Measurements from ENCODE around the gene ZMAT2. TPM values are rescaled to one million over a fixed set of nuclear protein-coding genes. Genes with fewer than 3 reads are reported as not detected.

Gene ZMAT2
- total RNA-seq, 1 experiment from 2014 or later = 77.7 TPM

Other genes with a start within 250 kb of the ZMAT2 start
- gene EIF4EBP3, start 152.8 kb upstream of the ZMAT2 start, total RNA-seq (2014; rRNA removed; shearing (Covaris generic); ENCODE audit: low replicate concordance) = 1.1 TPM in 1 of 2 replicates, not detected in the other
- gene SRA1, start 143.0 kb upstream of the ZMAT2 start, total RNA-seq (2014; rRNA removed; shearing (Covaris generic); ENCODE audit: low replicate concordance) = 56.0 and 57.8 TPM in 2 replicates
- 3.2 and 7.2 TPM in 2 replicates for gene APBB3, start 135.8 kb upstream of the ZMAT2 start, total RNA-seq (2014; rRNA removed; shearing (Covaris generic); ENCODE audit: low replicate concordance)
- gene SLC35A4, start 135.6 kb upstream of the ZMAT2 start, total RNA-seq (2014; rRNA removed; shearing (Covaris generic); ENCODE audit: low replicate concordance) = 21.3 and 30.5 TPM in 2 replicates
- gene CD14, start 67.3 kb upstream of the ZMAT2 start, total RNA-seq (2014; rRNA removed; shearing (Covaris generic); ENCODE audit: low replicate concordance) = 0.96 TPM in 1 of 2 replicates, not detected in the other
- 7.9 and 14.0 TPM in 2 replicates for gene TMCO6, start 61.0 kb upstream of the ZMAT2 start, total RNA-seq (2014; rRNA removed; shearing (Covaris generic); ENCODE audit: low replicate concordance)
- gene NDUFA2, start 52.8 kb upstream of the ZMAT2 start, total RNA-seq (2014; rRNA removed; shearing (Covaris generic); ENCODE audit: low replicate concordance) = 71.7 and 78.2 TPM in 2 replicates
- 36.9 and 57.5 TPM in 2 replicates for gene IK, start 52.6 kb upstream of the ZMAT2 start, total RNA-seq (2014; rRNA removed; shearing (Covaris generic); ENCODE audit: low replicate concordance)
- gene WDR55, start 35.5 kb upstream of the ZMAT2 start, total RNA-seq (2014; rRNA removed; shearing (Covaris generic); ENCODE audit: low replicate concordance) = 26.2 and 30.2 TPM in 2 replicates
- gene DND1, start 26.9 kb upstream of the ZMAT2 start, total RNA-seq (2014; rRNA removed; shearing (Covaris generic); ENCODE audit: low replicate concordance) = not detected in 2 replicates
- gene HARS1, start 9.1 kb upstream of the ZMAT2 start, total RNA-seq (2014; rRNA removed; shearing (Covaris generic); ENCODE audit: low replicate concordance) = 50.1 and 61.3 TPM in 2 replicates
- 30.0 and 41.5 TPM in 2 replicates for gene HARS2, start 9.0 kb upstream of the ZMAT2 start, total RNA-seq (2014; rRNA removed; shearing (Covaris generic); ENCODE audit: low replicate concordance)
- not detected in 2 replicates for gene PCDHA1, start 85.7 kb downstream of the ZMAT2 start, total RNA-seq (2014; rRNA removed; shearing (Covaris generic); ENCODE audit: low replicate concordance)
- gene PCDHA2, start 94.4 kb downstream of the ZMAT2 start, total RNA-seq (2014; rRNA removed; shearing (Covaris generic); ENCODE audit: low replicate concordance) = not detected in 2 replicates
- gene PCDHA3, start 100.6 kb downstream of the ZMAT2 start, total RNA-seq (2014; rRNA removed; shearing (Covaris generic); ENCODE audit: low replicate concordance) = 0.10 TPM in 1 of 2 replicates, not detected in the other
- gene PCDHA4, start 106.6 kb downstream of the ZMAT2 start, total RNA-seq (2014; rRNA removed; shearing (Covaris generic); ENCODE audit: low replicate concordance) = 10.8 and 11.5 TPM in 2 replicates
- gene PCDHA5, start 121.2 kb downstream of the ZMAT2 start, total RNA-seq (2014; rRNA removed; shearing (Covaris generic); ENCODE audit: low replicate concordance) = 2.5 and 2.8 TPM in 2 replicates
- gene PCDHA6, start 127.5 kb downstream of the ZMAT2 start, total RNA-seq (2014; rRNA removed; shearing (Covaris generic); ENCODE audit: low replicate concordance) = 0.34 TPM in 1 of 2 replicates, not detected in the other
- gene PCDHA7, start 133.8 kb downstream of the ZMAT2 start, total RNA-seq (2014; rRNA removed; shearing (Covaris generic); ENCODE audit: low replicate concordance) = 0.10 TPM in 1 of 2 replicates, not detected in the other
- gene PCDHA8, start 140.7 kb downstream of the ZMAT2 start, total RNA-seq (2014; rRNA removed; shearing (Covaris generic); ENCODE audit: low replicate concordance) = 0.51 TPM in 1 of 2 replicates, not detected in the other
- not detected in 2 replicates for gene PCDHA9, start 147.9 kb downstream of the ZMAT2 start, total RNA-seq (2014; rRNA removed; shearing (Covaris generic); ENCODE audit: low replicate concordance)
- gene PCDHA10, start 155.4 kb downstream of the ZMAT2 start, total RNA-seq (2014; rRNA removed; shearing (Covaris generic); ENCODE audit: low replicate concordance) = 0.03 and 0.06 TPM in 2 replicates
- 5.6 TPM in 1 of 2 replicates, not detected in the other for gene PCDHA11, start 168.5 kb downstream of the ZMAT2 start, total RNA-seq (2014; rRNA removed; shearing (Covaris generic); ENCODE audit: low replicate concordance)
- gene PCDHA12, start 174.9 kb downstream of the ZMAT2 start, total RNA-seq (2014; rRNA removed; shearing (Covaris generic); ENCODE audit: low replicate concordance) = not detected in 2 replicates
- gene PCDHA13, start 181.7 kb downstream of the ZMAT2 start, total RNA-seq (2014; rRNA removed; shearing (Covaris generic); ENCODE audit: low replicate concordance) = not detected in 2 replicates
- gene PCDHAC1, start 225.9 kb downstream of the ZMAT2 start, total RNA-seq (2014; rRNA removed; shearing (Covaris generic); ENCODE audit: low replicate concordance) = 0.09 and 0.10 TPM in 2 replicates